Measurements from ENCODE around the gene UBE2Z. TPM values are rescaled to one million over a fixed set of nuclear protein-coding genes. Genes with fewer than 3 reads are reported as not detected.

The UBE2Z gene
- total and polyA plus RNA-seq, 2 of the 13 experiments (the other 11 are each of a cell fraction or from before 2014, with no cell fraction given) = 63.2 to 122 TPM

DNA sequence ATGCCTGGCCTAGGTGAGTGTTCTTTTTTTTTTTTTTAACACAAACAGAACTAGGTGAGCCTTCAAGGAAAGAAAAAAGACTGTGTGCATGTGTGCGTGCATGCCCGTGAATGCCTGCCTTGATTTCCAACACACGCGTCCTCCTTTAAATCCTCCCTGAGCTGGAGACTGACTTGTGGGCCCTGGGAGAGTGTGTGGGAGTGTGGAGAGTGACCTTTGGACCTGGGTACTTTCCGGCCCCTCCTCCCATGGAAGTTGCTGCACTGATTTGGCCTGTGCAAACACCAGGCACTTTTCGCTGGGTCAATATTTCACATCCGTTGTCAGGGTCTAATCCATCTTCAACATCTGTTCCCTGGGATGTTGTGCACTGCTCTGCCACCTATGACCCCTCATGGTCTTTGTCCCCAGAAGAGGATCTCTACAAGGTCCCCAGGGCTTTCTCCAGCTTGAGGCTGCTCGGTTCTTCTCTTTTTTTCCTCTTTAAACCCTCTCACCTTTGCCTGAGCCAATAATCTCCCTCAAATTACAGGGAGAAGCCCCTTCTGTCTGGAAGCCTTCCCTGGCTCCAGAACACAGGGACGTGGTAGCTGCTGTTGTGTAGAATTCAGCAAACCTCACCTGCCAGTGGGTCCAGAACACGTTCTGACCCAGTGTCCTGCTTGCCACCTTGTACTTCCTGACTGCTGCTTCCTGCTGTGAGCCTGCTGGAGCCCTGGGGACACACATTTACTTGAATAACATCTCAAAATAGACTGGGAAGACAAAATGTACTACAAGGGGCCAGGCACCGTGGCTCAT is 36.5 kb upstream of the UBE2Z start (continued):
- TF ChIP-seq, protein P1, sequence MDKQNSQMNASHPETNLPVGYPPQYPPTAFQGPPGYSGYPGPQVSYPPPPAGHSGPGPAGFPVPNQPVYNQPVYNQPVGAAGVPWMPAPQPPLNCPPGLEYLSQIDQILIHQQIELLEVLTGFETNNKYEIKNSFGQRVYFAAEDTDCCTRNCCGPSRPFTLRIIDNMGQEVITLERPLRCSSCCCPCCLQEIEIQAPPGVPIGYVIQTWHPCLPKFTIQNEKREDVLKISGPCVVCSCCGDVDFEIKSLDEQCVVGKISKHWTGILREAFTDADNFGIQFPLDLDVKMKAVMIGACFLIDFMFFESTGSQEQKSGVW (CRISPR knock-in tag; IDR thresholded peaks at IDR 0.05; ENCODE audit: borderline replicate concordance) = no peak
- TF ChIP-seq, protein P2, sequence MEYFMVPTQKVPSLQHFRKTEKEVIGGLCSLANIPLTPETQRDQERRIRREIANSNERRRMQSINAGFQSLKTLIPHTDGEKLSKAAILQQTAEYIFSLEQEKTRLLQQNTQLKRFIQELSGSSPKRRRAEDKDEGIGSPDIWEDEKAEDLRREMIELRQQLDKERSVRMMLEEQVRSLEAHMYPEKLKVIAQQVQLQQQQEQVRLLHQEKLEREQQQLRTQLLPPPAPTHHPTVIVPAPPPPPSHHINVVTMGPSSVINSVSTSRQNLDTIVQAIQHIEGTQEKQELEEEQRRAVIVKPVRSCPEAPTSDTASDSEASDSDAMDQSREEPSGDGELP (IDR thresholded peaks at IDR 0.05; ENCODE audit: borderline replicate concordance, low read depth) = peak; percentile 97
- TF ChIP-seq NBN (conservative IDR thresholded peaks at IDR 0.05) (no peak), PHF20 (CRISPR knock-in tag; IDR thresholded peaks at IDR 0.05) (peak; percentile 52), ZNF383 (CRISPR knock-in tag; IDR thresholded peaks at IDR 0.05; ENCODE audit: borderline replicate concordance) (no peak), ZNF577 (CRISPR knock-in tag; IDR thresholded peaks at IDR 0.05; ENCODE audit: borderline replicate concordance, low read depth) (no peak), GFI1 (CRISPR knock-in tag; IDR thresholded peaks at IDR 0.05; ENCODE audit: borderline replicate concordance) (peak; percentile 100), MED1 (CRISPR knock-in tag; IDR thresholded peaks at IDR 0.05) (peak; percentile 96), ZNF446 (CRISPR knock-in tag; IDR thresholded peaks at IDR 0.05) (no peak), ZNF562 (CRISPR knock-in tag; IDR thresholded peaks at IDR 0.05; ENCODE audit: borderline replicate concordance) (no peak), RARG (CRISPR knock-in tag; IDR thresholded peaks at IDR 0.05; ENCODE audit: low read depth) (no peak), ZNF441 (CRISPR knock-in tag; IDR thresholded peaks at IDR 0.05; ENCODE audit: borderline replicate concordance) (peak; percentile 93), KMT2A (CRISPR knock-in tag; IDR thresholded peaks at IDR 0.05) (peak; percentile 36), MZF1 (CRISPR knock-in tag; IDR thresholded peaks at IDR 0.05; ENCODE audit: borderline replicate concordance) (no peak), ZNF510 (CRISPR knock-in tag; IDR thresholded peaks at IDR 0.05; ENCODE audit: low read depth) (peak; percentile 95), MIER2 (CRISPR knock-in tag; IDR thresholded peaks at IDR 0.05) (peak; percentile 84)
- TF ChIP-seq, protein P3, sequence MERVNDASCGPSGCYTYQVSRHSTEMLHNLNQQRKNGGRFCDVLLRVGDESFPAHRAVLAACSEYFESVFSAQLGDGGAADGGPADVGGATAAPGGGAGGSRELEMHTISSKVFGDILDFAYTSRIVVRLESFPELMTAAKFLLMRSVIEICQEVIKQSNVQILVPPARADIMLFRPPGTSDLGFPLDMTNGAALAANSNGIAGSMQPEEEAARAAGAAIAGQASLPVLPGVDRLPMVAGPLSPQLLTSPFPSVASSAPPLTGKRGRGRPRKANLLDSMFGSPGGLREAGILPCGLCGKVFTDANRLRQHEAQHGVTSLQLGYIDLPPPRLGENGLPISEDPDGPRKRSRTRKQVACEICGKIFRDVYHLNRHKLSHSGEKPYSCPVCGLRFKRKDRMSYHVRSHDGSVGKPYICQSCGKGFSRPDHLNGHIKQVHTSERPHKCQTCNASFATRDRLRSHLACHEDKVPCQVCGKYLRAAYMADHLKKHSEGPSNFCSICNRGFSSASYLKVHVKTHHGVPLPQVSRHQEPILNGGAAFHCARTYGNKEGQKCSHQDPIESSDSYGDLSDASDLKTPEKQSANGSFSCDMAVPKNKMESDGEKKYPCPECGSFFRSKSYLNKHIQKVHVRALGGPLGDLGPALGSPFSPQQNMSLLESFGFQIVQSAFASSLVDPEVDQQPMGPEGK (CRISPR knock-in tag; IDR thresholded peaks at IDR 0.05) = peak; percentile 93
- TF ChIP-seq, protein P4, sequence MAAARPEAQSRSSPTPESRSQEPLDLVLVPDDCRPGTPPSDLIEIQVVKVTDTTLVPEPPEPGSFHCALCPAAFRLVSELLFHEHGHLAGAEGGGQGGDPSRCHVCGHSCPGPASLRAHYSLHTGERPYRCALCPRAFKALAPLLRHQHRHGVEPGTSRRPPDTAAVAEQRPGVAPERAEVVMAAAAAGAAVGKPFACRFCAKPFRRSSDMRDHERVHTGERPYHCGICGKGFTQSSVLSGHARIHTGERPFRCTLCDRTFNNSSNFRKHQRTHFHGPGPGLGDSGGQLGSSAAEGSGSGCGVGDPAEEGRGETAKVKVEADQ (CRISPR knock-in tag; IDR thresholded peaks at IDR 0.05; ENCODE audit: borderline replicate concordance) = no peak; the same call in 1 of the 2 replicates
- TF ChIP-seq, protein P5, sequence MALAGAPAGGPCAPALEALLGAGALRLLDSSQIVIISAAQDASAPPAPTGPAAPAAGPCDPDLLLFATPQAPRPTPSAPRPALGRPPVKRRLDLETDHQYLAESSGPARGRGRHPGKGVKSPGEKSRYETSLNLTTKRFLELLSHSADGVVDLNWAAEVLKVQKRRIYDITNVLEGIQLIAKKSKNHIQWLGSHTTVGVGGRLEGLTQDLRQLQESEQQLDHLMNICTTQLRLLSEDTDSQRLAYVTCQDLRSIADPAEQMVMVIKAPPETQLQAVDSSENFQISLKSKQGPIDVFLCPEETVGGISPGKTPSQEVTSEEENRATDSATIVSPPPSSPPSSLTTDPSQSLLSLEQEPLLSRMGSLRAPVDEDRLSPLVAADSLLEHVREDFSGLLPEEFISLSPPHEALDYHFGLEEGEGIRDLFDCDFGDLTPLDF (CRISPR knock-in tag; IDR thresholded peaks at IDR 0.05) = no peak
- TF ChIP-seq, protein P6, sequence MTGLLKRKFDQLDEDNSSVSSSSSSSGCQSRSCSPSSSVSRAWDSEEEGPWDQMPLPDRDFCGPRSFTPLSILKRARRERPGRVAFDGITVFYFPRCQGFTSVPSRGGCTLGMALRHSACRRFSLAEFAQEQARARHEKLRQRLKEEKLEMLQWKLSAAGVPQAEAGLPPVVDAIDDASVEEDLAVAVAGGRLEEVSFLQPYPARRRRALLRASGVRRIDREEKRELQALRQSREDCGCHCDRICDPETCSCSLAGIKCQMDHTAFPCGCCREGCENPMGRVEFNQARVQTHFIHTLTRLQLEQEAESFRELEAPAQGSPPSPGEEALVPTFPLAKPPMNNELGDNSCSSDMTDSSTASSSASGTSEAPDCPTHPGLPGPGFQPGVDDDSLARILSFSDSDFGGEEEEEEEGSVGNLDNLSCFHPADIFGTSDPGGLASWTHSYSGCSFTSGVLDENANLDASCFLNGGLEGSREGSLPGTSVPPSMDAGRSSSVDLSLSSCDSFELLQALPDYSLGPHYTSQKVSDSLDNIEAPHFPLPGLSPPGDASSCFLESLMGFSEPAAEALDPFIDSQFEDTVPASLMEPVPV (CRISPR knock-in tag; IDR thresholded peaks at IDR 0.05) = peak; percentile 91

Measured in HepG2 (cell line).